ENCODE results near the gene MPI. TPM values are rescaled to one million over a fixed set of nuclear protein-coding genes. Genes with fewer than 3 reads are reported as not detected.

MPI gene
- total RNA-seq, 4 donors from 2014 or later = 28.8 to 73.3 (median 33.7) TPM

- no peaks in the 10 kb centered on the region for H3K27me3 ChIP-seq
- no peaks in the 10 kb centered on the region for H3K9me3 ChIP-seq
- no peaks in the 10 kb centered on the region for H3K36me3 ChIP-seq
- peak; percentile 20 to 36 for DNase-seq
- intact Hi-C loops (cut with DNase I; ENCODE audit: low total_unique reads) = no loop called here
- TF ChIP-seq, protein P1, sequence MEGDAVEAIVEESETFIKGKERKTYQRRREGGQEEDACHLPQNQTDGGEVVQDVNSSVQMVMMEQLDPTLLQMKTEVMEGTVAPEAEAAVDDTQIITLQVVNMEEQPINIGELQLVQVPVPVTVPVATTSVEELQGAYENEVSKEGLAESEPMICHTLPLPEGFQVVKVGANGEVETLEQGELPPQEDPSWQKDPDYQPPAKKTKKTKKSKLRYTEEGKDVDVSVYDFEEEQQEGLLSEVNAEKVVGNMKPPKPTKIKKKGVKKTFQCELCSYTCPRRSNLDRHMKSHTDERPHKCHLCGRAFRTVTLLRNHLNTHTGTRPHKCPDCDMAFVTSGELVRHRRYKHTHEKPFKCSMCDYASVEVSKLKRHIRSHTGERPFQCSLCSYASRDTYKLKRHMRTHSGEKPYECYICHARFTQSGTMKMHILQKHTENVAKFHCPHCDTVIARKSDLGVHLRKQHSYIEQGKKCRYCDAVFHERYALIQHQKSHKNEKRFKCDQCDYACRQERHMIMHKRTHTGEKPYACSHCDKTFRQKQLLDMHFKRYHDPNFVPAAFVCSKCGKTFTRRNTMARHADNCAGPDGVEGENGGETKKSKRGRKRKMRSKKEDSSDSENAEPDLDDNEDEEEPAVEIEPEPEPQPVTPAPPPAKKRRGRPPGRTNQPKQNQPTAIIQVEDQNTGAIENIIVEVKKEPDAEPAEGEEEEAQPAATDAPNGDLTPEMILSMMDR (IDR thresholded peaks at IDR 0.05) = no peak
- TF ChIP-seq POLR2A (IDR thresholded peaks at IDR 0.05) = no peak
- H3K27ac ChIP-seq = peak overlapping the region; percentile 7 to 56
- peaks cover 11 to 28% of the 10 kb centered on the region in 2 donors for H3K4me1 ChIP-seq
- no peak overlapping the region for H3K4me3 ChIP-seq
These were observed 20.0 kb upstream of the MPI start for GRCh38 chr15:74869726-74870407.

DNA sequence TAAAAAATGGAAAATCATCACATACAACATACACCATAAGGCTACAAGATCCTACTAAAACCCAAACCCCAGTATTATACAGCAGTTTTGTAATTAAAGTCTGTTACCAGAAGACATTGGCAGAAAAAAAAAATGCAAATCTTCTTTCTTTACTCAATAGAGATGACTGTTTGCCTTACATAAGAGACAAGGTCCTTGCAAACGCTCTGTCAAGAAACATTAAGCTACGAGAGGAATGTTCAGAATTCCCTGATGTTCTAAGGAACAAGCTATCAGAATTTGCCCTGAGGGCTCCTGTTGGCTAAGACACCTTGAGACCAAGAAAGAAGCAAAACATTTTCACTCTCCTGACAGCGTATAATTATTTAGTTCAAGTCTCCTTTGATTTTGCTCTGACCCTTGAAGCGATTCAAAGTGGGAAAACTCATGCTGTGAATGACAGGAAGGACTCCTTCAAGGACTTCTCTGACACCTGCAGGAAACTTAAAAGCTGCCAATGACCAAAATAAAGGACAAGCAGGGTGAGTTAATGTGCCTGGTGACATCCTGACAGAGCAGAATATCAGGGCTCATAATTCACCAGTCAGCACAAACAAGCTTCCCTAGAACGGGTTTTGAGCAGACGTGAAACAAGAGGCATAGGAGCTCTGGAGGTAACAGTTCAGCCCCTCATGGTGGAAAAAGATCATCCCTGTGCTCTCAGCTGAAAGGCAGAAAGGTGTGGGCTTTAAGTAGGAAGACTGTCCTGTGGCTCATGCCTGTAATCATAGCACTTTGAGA lies 19.2 kb upstream of the MPI start:
- H3K9me3 ChIP-seq = no peaks in the 10 kb centered on the region
- DNase-seq = no peak
- peaks cover 11 to 28% of the 10 kb centered on the region in 2 donors for H3K4me1 ChIP-seq
- intact Hi-C loops (cut with DNase I; ENCODE audit: low total_unique reads) = no loop called here
- no peak for TF ChIP-seq POLR2A (IDR thresholded peaks at IDR 0.05)
- TF ChIP-seq, protein P1 (IDR thresholded peaks at IDR 0.05) = no peak
- H3K27ac ChIP-seq = peak overlapping the region; percentile 2 to 56
- no peaks in the 10 kb centered on the region for H3K27me3 ChIP-seq
- H3K4me3 ChIP-seq = no peak overlapping the region
- H3K36me3 ChIP-seq = no peaks in the 10 kb centered on the region

DNA sequence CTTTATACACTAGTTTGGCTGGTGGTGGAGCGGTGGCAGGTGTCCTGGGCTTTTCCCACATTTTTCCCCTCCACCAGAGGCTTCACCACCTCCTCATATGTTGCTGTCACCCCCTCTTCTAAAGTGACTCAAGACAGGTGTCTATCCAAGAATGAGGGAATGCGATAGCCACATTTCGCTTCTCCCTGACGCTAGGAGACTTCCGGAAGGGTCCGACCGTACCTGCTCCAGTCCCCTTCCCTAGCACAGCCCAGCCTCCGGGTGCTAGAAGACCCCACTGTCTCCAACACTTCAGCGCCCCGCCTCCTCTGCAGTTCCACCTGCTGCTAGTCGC lies 17.2 kb upstream of the MPI start:
- intact Hi-C loops (cut with DNase I; ENCODE audit: low total_unique reads) = no loop called here
- TF ChIP-seq POLR2A (IDR thresholded peaks at IDR 0.05) = no peak
- TF ChIP-seq, protein P1 (IDR thresholded peaks at IDR 0.05) = no peak
- peaks cover 11 to 28% of the 10 kb centered on the region in 2 donors for H3K4me1 ChIP-seq

DNA sequence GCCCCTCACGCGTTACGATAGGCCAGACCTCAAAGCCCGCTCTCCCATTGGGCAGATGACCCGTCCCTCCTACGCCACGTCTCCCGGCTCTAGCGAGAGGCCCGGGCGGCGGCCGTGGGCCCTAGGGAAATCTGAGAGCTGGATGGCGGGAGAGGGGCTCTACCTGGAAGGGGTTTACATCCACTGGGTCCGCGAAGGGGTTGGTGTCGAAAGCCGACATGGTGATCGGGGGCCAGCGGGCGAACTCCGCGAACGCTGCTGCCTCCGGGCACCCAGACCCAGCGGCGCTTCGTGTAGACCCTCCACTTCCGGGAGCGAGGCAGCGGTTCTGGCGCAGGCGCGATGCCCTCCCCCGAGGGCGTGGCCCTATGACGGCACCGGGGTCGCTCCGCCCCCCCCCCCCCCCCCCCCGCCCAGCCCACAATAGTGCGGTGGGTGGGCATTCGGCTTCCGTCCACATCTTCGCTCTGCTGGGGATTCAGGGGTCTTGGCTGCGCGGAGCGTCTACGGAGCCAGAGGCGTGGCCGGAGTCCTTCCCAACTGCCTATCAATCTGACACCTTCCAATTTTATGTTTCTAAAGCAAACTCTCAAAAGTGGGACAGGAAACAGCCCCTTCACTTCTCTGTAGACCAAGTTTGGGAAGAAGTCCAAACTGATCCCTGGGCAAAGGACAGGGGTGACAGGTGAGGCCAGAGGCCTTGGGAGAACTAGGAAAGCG lies 16.6 kb upstream of the MPI start, which contains the start of gene SCAMP2:
TSS of gene SCAMP2 (minus strand) at position 330 of the 720 bp plus-strand sequence. CDS start at position 220, 110 bp downstream.
- Histone ChIP-seq H3K4me1 (peaks cover 11 to 28% of the 10 kb centered on the region in 2 donors), H3K36me3 (no peaks in the 10 kb centered on the region), H3K4me3 (peak within 1 kb of the TSS; percentile 55 to 85), H3K27me3 (no peaks in the 10 kb centered on the region), H3K27ac (peak within 1 kb of the TSS; percentile 77 to 87), H3K9me3 (no peaks in the 10 kb centered on the region)
- peak in 1 of 2 donors; percentile 77 for TF ChIP-seq POLR2A (IDR thresholded peaks at IDR 0.05)
- TF ChIP-seq, protein P1 (IDR thresholded peaks at IDR 0.05) = no peak
- intact Hi-C loops (cut with DNase I; ENCODE audit: low total_unique reads) = no loop called here
- peak; percentile 92 to 95 for DNase-seq

More for the DNA sequence above, 17.2 kb upstream of the MPI start:
- Histone ChIP-seq H3K27me3 (no peaks in the 10 kb centered on the region), H3K9me3 (no peaks in the 10 kb centered on the region), H3K4me3 (peak overlapping the region; percentile 55 to 85), H3K27ac (peak overlapping the region; percentile 77 to 87), H3K36me3 (no peaks in the 10 kb centered on the region)
- DNase-seq = no peak
